Body of pancreas (tissue), 4 donors: Measurements from ENCODE around the gene ADGRG2. TPM values are rescaled to one million over a fixed set of nuclear protein-coding genes. Genes with fewer than 3 reads are reported as not detected.
"Not testable (repeated sequence)": the region's sequence is repeated elsewhere in the genome, so short reads cannot be mapped to it uniquely, and the experiment has no call there.

ENCODE experiments used
- ATAC-seq: fragments of 150-250 bp; one replicate; pipeline ENCODE4 v1.9.1; 2016
- DNase-seq, 4 donors: peaks; one replicate each; pipeline ENCODE4 v3.0.0-alpha.2; 2019
- H3K27ac ChIP-seq, 4 donors: fragments of 200-600 bp; sonication (generic); 1 replicate in 3 of 4; 2 replicates in 1 of 4; pipeline versions ENCODE4 v1.5.1 to v1.6.1; 2016 to 2019; ENCODE audit warnings: mild to moderate bottlenecking in 1 of 4, mixed read lengths in 1 of 4, moderate library complexity in 1 of 4
- H3K27me3 ChIP-seq, 2 donors: fragments of 200-600 bp; sonication (generic); one replicate each; pipeline ENCODE4 v1.6.0; 2016; ENCODE audit warnings: mild to moderate bottlenecking in 1 of 2
- H3K36me3 ChIP-seq, 2 donors: fragments of 200-600 bp; sonication (generic); replicated peaks in 1 of 2; 2 replicates each; pipeline ENCODE4 v1.5.1; 2016; ENCODE audit warnings: low read depth in 2 of 2; ENCODE audit not compliant: insufficient read depth in 1 of 2
- H3K4me1 ChIP-seq: fragments of 200-600 bp; sonication (generic); one replicate; pipeline ENCODE4 v1.6.0; 2016
- H3K4me3 ChIP-seq, 2 donors: fragments of 200-600 bp; sonication (generic); 1 replicate in 1 of 2; 2 replicates in 1 of 2; pipeline ENCODE4 v1.5.1; 2016 to 2019
- H3K9me3 ChIP-seq, 3 donors: fragments of 200-600 bp; sonication (generic); 1 replicate in 2 of 3; 2 replicates in 1 of 3; pipeline ENCODE4 v1.5.1; 2016
- POLR2A ChIP-seq, 3 donors: fragments of 450-650 bp; IDR thresholded peaks; one replicate each; pipeline ENCODE4 v1.6.1; 2016; ENCODE audit warnings: antibody characterized with exemption in 3 of 3, mild to moderate bottlenecking in 2 of 3
- WGBS, 2 donors: methylation state at CpG; one replicate each; pipeline ENCODE4 v1.1.5; 2017; 5-methylcytosine and 5-hydroxymethylcytosine counted together
- intact Hi-C: fragments of 100-400 bp; cut with DNase I; formaldehyde crosslinking; loops from one replicate; pipeline ENCODE4 v1.15.1; 2023
- total RNA-seq, 2 donors: library from RNA; depleted of rRNA; stranded (reverse); fragments of >200 nt; gene quantifications; one replicate each; pipeline ENCODE4 v1.1.0, GENCODE V29; 2016
- TF ChIP-seq, protein P1 (sequence below), 7 experiments: fragments of 450-650 bp in 4 of 7; fragments of 200-600 bp in 3 of 7; sonication (generic) in 3 of 7; IDR thresholded peaks; one replicate each; pipeline ENCODE4 v1.5.1; 2016 to 2019; ENCODE audit warnings: antibody characterized with exemption in 7 of 7

The ADGRG2 gene
- total RNA-seq, 2 donors from 2014 or later, result 0.66 to 1.0 TPM

GRCh38 chrX:19072372-19072771 is 49.9 kb downstream of the ADGRG2 start:
- no peak for ATAC-seq
- DNase-seq, result no peak
- Histone ChIP-seq H3K9me3 (no peaks in the 10 kb centered on the region), H3K27me3 (no peaks in the 10 kb centered on the region), H3K4me3 (no peak overlapping the region), H3K4me1 (no peaks in the 10 kb centered on the region), H3K27ac (no peak overlapping the region), H3K36me3 (no peaks in the 10 kb centered on the region)
- 53 to 61% methylated on average over 3 of the region's 3 CpGs for WGBS, 2 donors
- no peak for TF ChIP-seq POLR2A (IDR thresholded peaks at IDR 0.05)
- TF ChIP-seq, protein P1, sequence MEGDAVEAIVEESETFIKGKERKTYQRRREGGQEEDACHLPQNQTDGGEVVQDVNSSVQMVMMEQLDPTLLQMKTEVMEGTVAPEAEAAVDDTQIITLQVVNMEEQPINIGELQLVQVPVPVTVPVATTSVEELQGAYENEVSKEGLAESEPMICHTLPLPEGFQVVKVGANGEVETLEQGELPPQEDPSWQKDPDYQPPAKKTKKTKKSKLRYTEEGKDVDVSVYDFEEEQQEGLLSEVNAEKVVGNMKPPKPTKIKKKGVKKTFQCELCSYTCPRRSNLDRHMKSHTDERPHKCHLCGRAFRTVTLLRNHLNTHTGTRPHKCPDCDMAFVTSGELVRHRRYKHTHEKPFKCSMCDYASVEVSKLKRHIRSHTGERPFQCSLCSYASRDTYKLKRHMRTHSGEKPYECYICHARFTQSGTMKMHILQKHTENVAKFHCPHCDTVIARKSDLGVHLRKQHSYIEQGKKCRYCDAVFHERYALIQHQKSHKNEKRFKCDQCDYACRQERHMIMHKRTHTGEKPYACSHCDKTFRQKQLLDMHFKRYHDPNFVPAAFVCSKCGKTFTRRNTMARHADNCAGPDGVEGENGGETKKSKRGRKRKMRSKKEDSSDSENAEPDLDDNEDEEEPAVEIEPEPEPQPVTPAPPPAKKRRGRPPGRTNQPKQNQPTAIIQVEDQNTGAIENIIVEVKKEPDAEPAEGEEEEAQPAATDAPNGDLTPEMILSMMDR (IDR thresholded peaks at IDR 0.05), result no peak
- intact Hi-C loops, result no loop called here

- Histone ChIP-seq H3K27me3 (no peaks in the 10 kb centered on the region), H3K4me1 (no peaks in the 10 kb centered on the region), H3K36me3 (no peaks in the 10 kb centered on the region), H3K4me3 (no peak overlapping the region), H3K27ac (no peak overlapping the region), H3K9me3 (no peaks in the 10 kb centered on the region)
- DNase-seq (no peak), ATAC-seq (no peak)
- intact Hi-C loops, result no loop called here
- WGBS, 2 donors, result 64% methylated on average over 1 of the region's 3 CpGs; no CpG with 5 or more reads in 1 of the 2 donors
- TF ChIP-seq, protein P1 (IDR thresholded peaks at IDR 0.05), result no peak
- no peak for TF ChIP-seq POLR2A (IDR thresholded peaks at IDR 0.05)
These were observed 51.7 kb downstream of the ADGRG2 start for GRCh38 chrX:19070555-19070994.

DNA sequence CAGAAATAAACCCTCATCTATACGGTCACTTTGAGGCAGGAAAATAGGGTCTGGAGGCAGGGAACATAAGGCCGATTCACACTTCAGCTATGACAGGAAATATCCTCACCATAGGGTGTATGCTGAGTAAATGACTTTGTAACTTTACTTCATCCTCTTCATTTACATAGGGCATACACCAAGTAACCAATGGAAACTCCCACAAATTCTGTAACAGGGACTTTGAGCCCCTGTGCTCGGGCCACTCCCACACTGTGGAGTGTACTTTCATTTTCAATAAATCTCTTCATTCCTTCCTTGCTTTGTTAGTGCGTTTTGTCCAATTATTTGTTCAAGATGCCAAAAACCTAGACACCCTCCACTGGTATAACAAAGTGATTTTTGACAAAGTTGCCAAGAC is 55.3 kb downstream of the ADGRG2 start:
- H3K4me3 ChIP-seq, H3K9me3 ChIP-seq, H3K4me1 ChIP-seq, H3K27ac ChIP-seq, H3K36me3 ChIP-seq, intact Hi-C loops, H3K27me3 ChIP-seq, DNase-seq, ATAC-seq: not testable (repeated sequence)
- WGBS, 2 donors, result 89 to 93% methylated on average over 4 of the region's 4 CpGs

DNA sequence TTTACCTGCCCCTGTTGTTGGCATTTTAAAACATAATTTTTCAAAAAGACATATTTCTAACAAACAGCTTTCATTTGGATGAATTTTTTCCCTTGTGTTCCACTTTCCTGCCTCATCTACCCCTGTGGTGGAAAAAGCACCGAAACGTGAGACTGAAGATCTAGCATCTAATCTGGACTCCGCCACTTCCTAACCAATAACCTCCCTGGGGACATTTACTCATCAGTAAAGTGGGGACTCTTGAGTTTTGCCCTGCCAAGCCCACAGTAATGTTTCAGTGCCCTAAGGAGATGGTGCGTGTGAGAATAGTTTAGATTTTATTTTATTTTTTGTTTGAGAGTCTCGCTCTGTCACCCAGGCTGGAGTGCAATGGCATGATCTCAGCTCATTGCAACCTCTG is 56.7 kb downstream of the ADGRG2 start:
- H3K27me3 ChIP-seq, result no peaks in the 10 kb centered on the region
- no peak for DNase-seq
- ATAC-seq, result no peak
- H3K9me3 ChIP-seq, result no peaks in the 10 kb centered on the region
- H3K27ac ChIP-seq, result no peak overlapping the region
- no peak overlapping the region for H3K4me3 ChIP-seq
- H3K4me1 ChIP-seq, result no peaks in the 10 kb centered on the region
- TF ChIP-seq, protein P1 (IDR thresholded peaks at IDR 0.05), result no peak
- no peak for TF ChIP-seq POLR2A (IDR thresholded peaks at IDR 0.05)
- no peaks in the 10 kb centered on the region for H3K36me3 ChIP-seq
- intact Hi-C loops, result no loop called here
- WGBS, 2 donors, result 90 to 93% methylated on average over 5 of the region's 5 CpGs

DNA sequence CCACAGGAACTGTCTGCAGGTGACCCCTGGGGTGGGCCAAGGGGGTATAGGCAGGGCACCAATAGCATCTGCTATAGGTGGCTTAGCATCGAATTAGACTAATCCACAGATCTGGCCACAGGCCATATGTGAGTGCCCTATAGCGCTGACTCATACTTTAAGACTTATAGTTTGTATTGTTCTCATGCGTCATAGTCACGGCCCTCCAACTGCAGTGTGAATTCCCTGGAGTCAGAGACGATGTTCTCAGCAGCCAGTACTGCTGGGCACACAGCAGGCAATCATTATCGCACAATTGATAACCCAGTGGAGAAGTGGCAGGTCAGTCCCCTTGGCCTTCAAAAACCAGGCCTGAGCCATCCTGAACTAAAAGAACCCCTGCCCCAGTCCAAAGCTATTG is 58.1 kb downstream of the ADGRG2 start:
- Histone ChIP-seq H3K4me3 (no peak overlapping the region), H3K27ac (no peak overlapping the region), H3K4me1 (no peaks in the 10 kb centered on the region), H3K9me3 (no peaks in the 10 kb centered on the region), H3K27me3 (no peaks in the 10 kb centered on the region), H3K36me3 (no peaks in the 10 kb centered on the region)
- no peak for ATAC-seq
- TF ChIP-seq, protein P1 (IDR thresholded peaks at IDR 0.05), result no peak
- no peak for TF ChIP-seq POLR2A (IDR thresholded peaks at IDR 0.05)
- intact Hi-C loops, result no loop called here
- WGBS, 2 donors, result 83 to 93% methylated on average over 4 to 6 of the region's 6 CpGs
- DNase-seq, result no peak
